ENCODE measurements around the gene AMIGO1.
"Not testable (repeated sequence)": the region's sequence is repeated elsewhere in the genome, so short reads cannot be mapped to it uniquely, and the experiment has no call there.

Gene AMIGO1

DNA sequence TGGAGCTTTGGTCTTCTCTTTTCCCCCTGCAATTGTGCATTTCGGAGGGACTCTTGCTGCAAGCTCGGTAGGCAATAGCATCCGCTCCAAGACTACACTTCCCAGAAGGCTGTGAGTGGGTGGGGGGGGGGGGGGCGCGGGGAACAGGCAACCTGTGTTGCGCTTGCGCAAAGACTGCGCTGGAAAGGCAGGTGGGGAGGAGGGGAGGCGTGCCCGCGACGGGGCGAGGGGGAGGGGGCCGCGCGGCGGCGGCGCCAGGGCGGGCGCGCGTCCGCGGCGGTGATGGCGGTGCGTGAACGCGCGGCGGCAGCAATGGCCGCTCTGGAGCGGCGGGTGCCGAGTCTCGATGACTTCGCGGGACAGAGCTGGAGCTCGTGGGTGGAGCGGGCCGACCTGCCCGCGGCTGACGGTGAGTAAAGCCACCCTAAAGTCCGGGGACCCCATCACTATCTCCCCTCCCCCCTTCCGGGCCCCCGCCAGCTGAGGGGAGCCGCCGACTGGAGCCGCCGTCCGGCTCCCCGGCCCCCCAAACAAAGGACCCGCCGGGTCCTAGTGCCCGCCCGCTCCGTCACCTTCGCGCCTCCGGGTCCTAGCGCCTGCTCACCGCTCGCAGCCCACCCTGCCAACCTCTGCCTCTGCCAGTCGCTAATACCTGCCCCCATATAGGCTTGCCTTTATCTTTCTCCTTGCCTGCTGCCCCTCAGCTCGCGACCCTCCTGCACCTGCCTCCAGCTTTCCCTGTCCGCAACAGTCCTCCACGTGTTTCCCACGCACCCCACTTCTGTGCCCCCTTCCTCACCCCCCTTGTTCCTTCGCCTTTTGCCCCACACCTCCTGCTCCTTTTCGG is 25.6 kb downstream of the AMIGO1 start, which contains the start of gene ATXN7L2:
Gene ATXN7L2, plus strand, starts transcription at position 234 of the 847 bp plus-strand sequence. Its CDS starts 49 bp downstream, at position 283.
- DNase-seq (ENCODE audit: low read depth): peak; percentile 85

GRCh38 chr1:109482791-109483671 is 26.5 kb downstream of the AMIGO1 start:
- DNase-seq (ENCODE audit: low read depth): no peak

DNA sequence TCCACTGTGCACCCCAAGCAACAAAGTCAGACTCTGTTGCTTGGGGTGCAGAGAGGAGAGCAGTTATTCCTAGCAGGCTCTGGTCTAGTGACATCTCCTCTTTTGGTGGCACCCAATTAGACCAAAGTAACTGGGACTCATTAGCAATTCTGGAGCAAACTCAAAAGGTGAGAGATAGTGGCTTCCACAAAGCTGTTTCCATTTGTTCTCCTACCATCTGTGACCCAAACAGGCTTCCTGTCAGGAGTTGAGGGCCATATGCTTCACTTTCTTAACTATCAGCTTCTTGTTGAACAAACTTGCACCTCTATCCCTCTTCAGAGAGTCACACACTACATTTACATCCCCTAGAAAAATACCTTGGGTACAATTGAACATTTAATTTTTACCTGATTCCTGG is 27.3 kb downstream of the AMIGO1 start:
- no peak for DNase-seq (ENCODE audit: low read depth)

DNA sequence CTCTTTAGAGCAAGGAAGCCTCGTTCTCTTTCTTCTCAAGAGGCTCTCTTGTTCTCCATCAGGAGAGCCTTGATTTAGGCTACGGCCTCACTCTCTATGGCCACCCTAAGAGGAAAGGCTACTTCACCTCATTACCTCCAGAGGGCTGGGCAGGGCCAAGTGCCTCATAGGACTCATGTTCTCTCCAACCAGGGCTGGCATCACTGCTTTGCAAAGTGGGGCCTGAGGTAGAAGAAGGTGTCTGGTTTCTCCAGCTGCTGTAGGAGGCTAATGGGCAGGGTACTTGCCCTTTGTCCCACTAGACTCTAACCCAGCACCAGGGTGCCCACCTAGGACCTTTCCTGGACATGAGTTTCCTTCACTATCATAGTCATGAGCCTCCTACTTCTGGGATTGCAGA is 27.9 kb downstream of the AMIGO1 start:
- no peak for DNase-seq (ENCODE audit: low read depth)

DNA sequence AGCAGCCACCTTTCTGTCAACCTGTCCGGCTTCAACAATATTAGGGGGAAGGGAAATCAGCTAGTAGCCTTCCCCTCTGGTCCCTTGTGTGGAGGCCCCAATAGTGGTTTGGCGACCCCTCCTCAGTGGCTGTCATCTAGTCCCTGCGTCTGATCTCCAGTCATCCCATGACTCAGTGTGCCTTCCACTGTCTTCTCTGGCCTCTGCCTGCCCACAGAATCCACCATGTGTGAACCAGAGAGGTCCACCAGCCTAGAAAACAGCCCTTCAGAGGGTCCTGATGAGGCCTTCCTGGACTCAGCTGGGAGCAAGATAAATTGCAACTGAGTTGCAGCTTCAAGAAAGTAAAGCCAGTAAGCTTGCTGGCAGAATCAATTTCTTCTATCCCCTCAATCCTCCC is 29.6 kb downstream of the AMIGO1 start:
- no peak for DNase-seq (ENCODE audit: low read depth)

GRCh38 chr1:109479311-109479710 is 30.2 kb downstream of the AMIGO1 start:
- DNase-seq (ENCODE audit: low read depth): no peak

- no peak for DNase-seq (ENCODE audit: low read depth)
Observed at GRCh38 chr1:109478806-109479205, 30.7 kb downstream of the AMIGO1 start.

- no peak for DNase-seq (ENCODE audit: low read depth)
Observed at GRCh38 chr1:109477821-109478220, 31.7 kb downstream of the AMIGO1 start.

- no peak for DNase-seq (ENCODE audit: low read depth)
Observed at GRCh38 chr1:109476825-109477224, 32.7 kb downstream of the AMIGO1 start.

- DNase-seq (ENCODE audit: low read depth): no peak
Observed at GRCh38 chr1:109475261-109475660, 34.3 kb downstream of the AMIGO1 start.

GRCh38 chr1:109474697-109475096 is 34.8 kb downstream of the AMIGO1 start:
- DNase-seq (ENCODE audit: low read depth): no peak

- not testable (repeated sequence) for DNase-seq (ENCODE audit: low read depth)
Observed at GRCh38 chr1:109473284-109474057, 36.1 kb downstream of the AMIGO1 start.

DNA sequence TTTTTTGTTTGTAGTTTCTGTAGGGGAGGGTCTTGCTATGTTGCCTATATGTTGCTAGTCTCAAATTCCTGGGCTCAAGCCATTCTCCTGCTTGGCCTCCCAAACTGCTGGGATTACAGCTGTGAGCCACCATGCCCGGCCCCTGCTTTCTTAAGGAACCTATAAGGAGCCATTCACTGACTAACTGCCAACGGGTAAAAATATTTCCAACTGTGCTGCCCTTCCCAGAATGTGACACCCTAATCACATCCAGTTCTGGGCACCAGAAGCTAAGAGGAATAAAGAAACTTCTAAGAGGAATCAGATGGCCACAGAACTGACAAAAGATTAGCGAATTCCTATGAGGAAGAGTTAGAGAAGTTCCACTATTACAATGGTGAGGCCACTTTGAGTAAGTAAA is 36.7 kb downstream of the AMIGO1 start:
- no peak for DNase-seq (ENCODE audit: low read depth)

DNA sequence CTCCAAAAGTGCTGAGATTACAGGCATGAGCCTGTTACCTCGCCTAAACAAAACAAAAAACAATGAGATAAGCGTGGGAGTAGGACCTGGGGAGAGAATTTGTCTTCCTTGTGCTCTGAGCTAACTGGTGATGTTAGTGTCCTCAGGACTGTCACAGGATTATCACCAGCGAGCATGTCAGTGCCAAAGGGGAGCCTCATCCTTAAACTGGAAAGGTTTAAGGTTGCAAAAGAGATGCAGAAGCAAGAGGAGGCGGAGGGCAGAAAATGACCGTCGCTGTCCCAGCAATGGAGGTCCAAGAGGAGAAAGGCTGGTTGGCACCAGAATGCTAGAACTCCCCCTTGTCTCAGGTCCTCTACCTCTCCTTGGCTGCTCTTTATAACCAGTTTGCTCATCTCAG is 39.3 kb downstream of the AMIGO1 start:
- DNase-seq (ENCODE audit: low read depth): no peak

GRCh38 chr1:109468903-109469302 is 40.6 kb downstream of the AMIGO1 start:
- no peak for DNase-seq (ENCODE audit: low read depth)

GRCh38 chr1:109468061-109468460 is 41.5 kb downstream of the AMIGO1 start:
- DNase-seq (ENCODE audit: low read depth): no peak

GRCh38 chr1:109467301-109467777 is 42.2 kb downstream of the AMIGO1 start:
- DNase-seq (ENCODE audit: low read depth): no peak

- peak; percentile 8 for DNase-seq (ENCODE audit: low read depth)
Observed at GRCh38 chr1:109466452-109467300, 42.9 kb downstream of the AMIGO1 start, which contains the start of gene SYPL2. SYPL2 (plus strand) TSS chr1:109466546; CDS start chr1:109466844, 298 bp downstream.

- no peak for DNase-seq (ENCODE audit: low read depth)
Observed at GRCh38 chr1:109466125-109466451, 43.4 kb downstream of the AMIGO1 start.

DNA sequence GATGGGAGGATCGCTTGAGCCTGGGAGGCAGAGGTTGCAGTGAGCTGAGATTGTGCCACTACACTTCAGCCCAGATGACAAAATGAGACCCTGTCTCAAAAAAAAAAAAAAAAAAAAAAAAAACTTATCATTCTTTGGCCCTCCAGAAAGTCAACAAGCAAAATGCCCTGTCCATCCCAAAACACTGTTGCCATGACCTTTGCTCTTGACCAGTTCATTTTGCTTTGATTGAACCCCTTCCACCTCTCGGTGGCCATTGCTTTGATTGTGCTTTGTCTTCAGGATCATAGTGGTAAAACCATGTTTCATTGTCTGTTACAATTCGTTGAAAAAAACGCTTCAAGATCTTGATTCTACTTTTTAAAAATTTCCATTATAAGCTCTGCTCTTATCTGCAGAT is 51.7 kb downstream of the AMIGO1 start:
- no peak for DNase-seq (ENCODE audit: low read depth)

- no peak for DNase-seq (ENCODE audit: low read depth)
Observed at GRCh38 chr1:109454497-109455133, 54.9 kb downstream of the AMIGO1 start.
